ENCODE measurements around the gene ENDOV. TPM values are rescaled to one million over a fixed set of nuclear protein-coding genes. Genes with fewer than 3 reads are reported as not detected.

The ENDOV gene
- total and polyA plus RNA-seq, 2 experiments from 2014 or later: 21.2 to 33.8 TPM

GRCh38 chr17:80487511-80487910 lies 72.5 kb downstream of the ENDOV start:
- peaks cover 3% of the 10 kb centered on the region for H3K4me1 ChIP-seq (ENCODE audit: insufficient read depth)
- no peak for DNase-seq (ENCODE audit: low spot score)
- no peaks in the 10 kb centered on the region for H3K9me3 ChIP-seq (ENCODE audit: low read depth)
- H3K4me3 ChIP-seq: no peak overlapping the region
- no peaks in the 10 kb centered on the region for H3K9me2 ChIP-seq (replicated peaks; ENCODE audit: insufficient read depth)
- no peaks in the 10 kb centered on the region for H3K36me3 ChIP-seq (replicated peaks; ENCODE audit: insufficient read depth, low read depth)
- no peak for TF ChIP-seq EZH2 (IDR thresholded peaks at IDR 0.05; ENCODE audit: borderline replicate concordance)
- H4K20me1 ChIP-seq (ENCODE audit: insufficient read depth, poor library complexity, severe bottlenecking): no peaks in the 10 kb centered on the region
- no peak overlapping the region for H3K27ac ChIP-seq
- peaks cover 11% of the 10 kb centered on the region for H3K27me3 ChIP-seq
- no peak overlapping the region for H2AFZ ChIP-seq
- 69% methylated on average over 7 of the region's 7 CpGs for WGBS (ENCODE audit: low lambda C conversion rate, missing lambda C conversion rate)
- H3K79me2 ChIP-seq: no peaks in the 10 kb centered on the region
- no peak overlapping the region for H3K4me2 ChIP-seq

Small RNA genes lying within 50 kb of the gene (microRNA-seq; reads per million reads assigned to microRNA genes)
- not detected for gene MIR4730

Small RNA genes lying within 50 kb of the gene (small RNA-seq; reads per million reads assigned to genes)
- gene MIR4730: not detected

Other genes with a start within 250 kb of the ENDOV start
- 0.16 and 0.17 TPM in 2 replicates for gene CARD14, start 245.1 kb upstream of the ENDOV start, total RNA-seq
- 0.17 and 0.61 TPM in 2 replicates for gene CARD14, start 245.1 kb upstream of the ENDOV start, polyA plus RNA-seq
- gene SGSH, start 194.8 kb upstream of the ENDOV start, total RNA-seq: 16.0 and 23.7 TPM in 2 replicates
- 59.6 and 71.5 TPM in 2 replicates for gene SGSH, start 194.8 kb upstream of the ENDOV start, polyA plus RNA-seq
- gene SLC26A11, start 194.7 kb upstream of the ENDOV start, total RNA-seq: 17.5 and 18.8 TPM in 2 replicates
- gene SLC26A11, start 194.7 kb upstream of the ENDOV start, polyA plus RNA-seq: 24.9 and 40.4 TPM in 2 replicates
- gene RNF213, start 154.3 kb upstream of the ENDOV start, total RNA-seq: 53.1 and 57.4 TPM in 2 replicates
- 21.1 and 32.6 TPM in 2 replicates for gene RNF213, start 154.3 kb upstream of the ENDOV start, polyA plus RNA-seq
- gene NPTX1, start 61.4 kb downstream of the ENDOV start, total RNA-seq: 0.70 and 3.2 TPM in 2 replicates
- 1.9 and 2.1 TPM in 2 replicates for gene NPTX1, start 61.4 kb downstream of the ENDOV start, polyA plus RNA-seq
- 11.9 and 20.6 TPM in 2 replicates for gene RPTOR, start 129.7 kb downstream of the ENDOV start, total RNA-seq
- gene RPTOR, start 129.7 kb downstream of the ENDOV start, polyA plus RNA-seq: 12.5 and 14.1 TPM in 2 replicates

All from hepatocyte (in vitro differentiated cells).